Testis (tissue), 3 donors: Measurements from ENCODE around the gene CEACAM7. TPM values are rescaled to one million over a fixed set of nuclear protein-coding genes. Genes with fewer than 3 reads are reported as not detected.
"Not testable (repeated sequence)": the region's sequence is repeated elsewhere in the genome, so short reads cannot be mapped to it uniquely, and the experiment has no call there.

Experiments
- DNase-seq: peaks from one replicate; pipeline ENCODE4 v3.0.0-alpha.2; 2019
- H3K27ac ChIP-seq, 2 donors: fragments of 200-600 bp; sonication (generic); one replicate each; pipeline ENCODE4 v1.5.1; 2019
- H3K27me3 ChIP-seq: fragments of 200-600 bp; sonication (generic); one replicate; pipeline ENCODE4 v1.5.1; 2019
- H3K36me3 ChIP-seq: fragments of 200-600 bp; sonication (generic); one replicate; pipeline ENCODE4 v1.5.1; 2017; ENCODE audit warnings: low read depth; ENCODE audit errors: missing control alignments
- H3K4me1 ChIP-seq: fragments of 200-600 bp; sonication (generic); one replicate; pipeline ENCODE4 v1.5.1; 2019
- H3K4me3 ChIP-seq, 2 donors: fragments of 200-600 bp; sonication (generic); one replicate each; pipeline ENCODE4 v1.5.1; 2017 to 2019
- H3K9me3 ChIP-seq: fragments of 200-600 bp; sonication (generic); one replicate; pipeline ENCODE4 v1.5.1; 2017
- POLR2A ChIP-seq: fragments of 450-650 bp; IDR thresholded peaks from one replicate; pipeline ENCODE4 v1.6.1; 2017; ENCODE audit warnings: antibody characterized with exemption, mild to moderate bottlenecking, moderate library complexity
- WGBS, 2 donors: methylation state at CpG; one replicate each; pipeline ENCODE4 v1.1.5; 2018; 5-methylcytosine and 5-hydroxymethylcytosine counted together
- intact Hi-C: fragments of 100-400 bp; cut with DNase I; formaldehyde crosslinking; loops from one replicate; pipeline ENCODE4 v1.15.1; 2023; ENCODE audit warnings: low total_unique reads
- polyA plus RNA-seq: library from polyadenylated mRNA; stranded (reverse); fragments of 350-450 nt; fragmentation: Illumina TruSeq; extraction: RNeasy Lipid Tissue Mini Kit (QIAGEN cat#74804); gene quantifications from one replicate; pipeline ENCODE4 v1.2.3, GENCODE V29; 2014; ENCODE audit warnings: low read depth, low replicate concordance; ENCODE audit not compliant: insufficient read depth
- total RNA-seq, 2 donors: library from RNA; depleted of rRNA; stranded (reverse); fragments of >200 nt; gene quantifications; one replicate each; pipeline ENCODE4 v1.2.3, GENCODE V29; 2016
- TF ChIP-seq, protein P1 (sequence below), 3 experiments: fragments of 450-650 bp in 2 of 3; fragments of 200-600 bp in 1 of 3; sonication (generic) in 1 of 3; IDR thresholded peaks; one replicate each; pipeline ENCODE4 v1.5.1; 2016 to 2019; ENCODE audit warnings: antibody characterized with exemption in 3 of 3, mild to moderate bottlenecking in 2 of 3, moderate library complexity in 1 of 3

The CEACAM7 gene
- total and polyA plus RNA-seq, 3 donors from 2014 or later: 0.19 to 0.39 TPM; not detected in 1

DNA sequence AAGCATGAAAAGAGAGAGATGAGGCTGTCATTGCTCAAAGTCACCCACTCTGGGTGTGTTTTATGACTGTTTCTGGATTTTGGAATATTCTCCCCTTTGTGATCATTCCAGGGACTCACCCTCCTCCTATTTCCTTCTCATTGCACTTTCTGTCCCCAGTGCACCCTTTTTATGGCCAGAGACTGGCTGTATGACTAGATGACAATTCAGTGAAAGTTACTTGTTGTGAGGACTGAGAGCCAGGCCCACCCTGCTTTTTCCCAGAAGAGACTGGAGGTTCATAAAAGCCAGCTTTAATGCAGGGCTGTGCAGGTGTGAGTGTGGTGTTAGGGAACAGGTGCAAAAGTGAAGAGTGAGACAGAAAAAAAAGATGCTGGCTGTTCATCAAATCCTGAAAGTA lies 17.3 kb downstream of the CEACAM7 start:
- no peaks in the 10 kb centered on the region for H3K36me3 ChIP-seq
- no peak overlapping the region for H3K4me3 ChIP-seq
- H3K27ac ChIP-seq: no peak overlapping the region
- H3K4me1 ChIP-seq: no peaks in the 10 kb centered on the region
- intact Hi-C loops: no loop called here
- DNase-seq: no peak
- no peaks in the 10 kb centered on the region for H3K27me3 ChIP-seq
- no peaks in the 10 kb centered on the region for H3K9me3 ChIP-seq
- TF ChIP-seq, protein P1, sequence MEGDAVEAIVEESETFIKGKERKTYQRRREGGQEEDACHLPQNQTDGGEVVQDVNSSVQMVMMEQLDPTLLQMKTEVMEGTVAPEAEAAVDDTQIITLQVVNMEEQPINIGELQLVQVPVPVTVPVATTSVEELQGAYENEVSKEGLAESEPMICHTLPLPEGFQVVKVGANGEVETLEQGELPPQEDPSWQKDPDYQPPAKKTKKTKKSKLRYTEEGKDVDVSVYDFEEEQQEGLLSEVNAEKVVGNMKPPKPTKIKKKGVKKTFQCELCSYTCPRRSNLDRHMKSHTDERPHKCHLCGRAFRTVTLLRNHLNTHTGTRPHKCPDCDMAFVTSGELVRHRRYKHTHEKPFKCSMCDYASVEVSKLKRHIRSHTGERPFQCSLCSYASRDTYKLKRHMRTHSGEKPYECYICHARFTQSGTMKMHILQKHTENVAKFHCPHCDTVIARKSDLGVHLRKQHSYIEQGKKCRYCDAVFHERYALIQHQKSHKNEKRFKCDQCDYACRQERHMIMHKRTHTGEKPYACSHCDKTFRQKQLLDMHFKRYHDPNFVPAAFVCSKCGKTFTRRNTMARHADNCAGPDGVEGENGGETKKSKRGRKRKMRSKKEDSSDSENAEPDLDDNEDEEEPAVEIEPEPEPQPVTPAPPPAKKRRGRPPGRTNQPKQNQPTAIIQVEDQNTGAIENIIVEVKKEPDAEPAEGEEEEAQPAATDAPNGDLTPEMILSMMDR (IDR thresholded peaks at IDR 0.05): no peak
- TF ChIP-seq POLR2A: no peak

DNA sequence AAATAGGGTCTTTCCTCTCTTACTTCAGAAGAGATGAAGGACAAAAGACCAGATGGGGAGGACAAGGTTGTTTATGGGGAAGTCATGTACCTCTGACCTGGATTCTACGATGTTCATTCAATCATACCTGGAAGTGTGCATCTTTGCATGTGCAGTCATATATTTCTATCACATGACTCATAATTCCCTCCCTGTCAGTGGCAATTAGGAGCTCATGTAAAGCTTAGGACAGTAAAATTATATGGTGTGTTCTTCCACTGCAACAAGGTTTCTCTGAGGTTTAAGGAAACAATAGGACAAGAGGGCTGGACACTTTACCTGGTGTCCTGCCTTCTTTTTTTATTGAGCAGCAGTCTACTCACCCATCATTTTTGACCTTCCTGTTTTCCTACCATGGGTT lies 19.8 kb downstream of the CEACAM7 start:
- no peak for DNase-seq
- H3K9me3 ChIP-seq: no peaks in the 10 kb centered on the region
- H3K36me3 ChIP-seq: no peaks in the 10 kb centered on the region
- no peaks in the 10 kb centered on the region for H3K27me3 ChIP-seq
- 63 to 87% methylated on average over 1 of the region's 1 CpG for WGBS, 2 donors
- no peak overlapping the region for H3K27ac ChIP-seq
- no peaks in the 10 kb centered on the region for H3K4me1 ChIP-seq
- intact Hi-C loops: no loop called here
- TF ChIP-seq POLR2A: no peak
- TF ChIP-seq, protein P1 (IDR thresholded peaks at IDR 0.05): no peak
- no peak overlapping the region for H3K4me3 ChIP-seq

DNA sequence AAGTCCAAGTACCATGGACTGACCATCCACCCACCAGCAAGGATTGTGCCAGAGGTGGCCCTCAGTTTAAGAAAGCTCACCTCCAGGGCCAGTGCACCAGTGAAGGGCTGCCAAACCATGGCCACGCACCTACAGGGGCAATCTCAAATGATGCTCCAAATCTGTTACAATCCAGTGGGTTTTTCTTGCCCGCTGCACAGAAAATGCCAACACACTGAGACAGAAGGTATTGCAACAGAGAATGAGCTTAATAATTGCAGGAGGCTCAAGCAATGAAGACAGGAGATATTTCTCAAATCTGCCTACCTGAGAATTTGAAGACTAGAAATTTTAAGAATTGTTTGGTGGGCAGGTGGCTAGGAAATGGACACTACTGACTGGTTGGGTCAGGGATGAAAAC lies 22.0 kb downstream of the CEACAM7 start:
- Histone ChIP-seq H3K4me1 (no peaks in the 10 kb centered on the region), H3K4me3 (no peak overlapping the region), H3K27me3 (no peaks in the 10 kb centered on the region), H3K27ac (no peak overlapping the region), H3K36me3 (no peaks in the 10 kb centered on the region), H3K9me3 (no peaks in the 10 kb centered on the region)
- 69 to 70% methylated on average over 2 of the region's 2 CpGs for WGBS, 2 donors
- TF ChIP-seq, protein P1 (IDR thresholded peaks at IDR 0.05): no peak
- TF ChIP-seq POLR2A: no peak
- no peak for DNase-seq
- intact Hi-C loops: no loop called here

DNA sequence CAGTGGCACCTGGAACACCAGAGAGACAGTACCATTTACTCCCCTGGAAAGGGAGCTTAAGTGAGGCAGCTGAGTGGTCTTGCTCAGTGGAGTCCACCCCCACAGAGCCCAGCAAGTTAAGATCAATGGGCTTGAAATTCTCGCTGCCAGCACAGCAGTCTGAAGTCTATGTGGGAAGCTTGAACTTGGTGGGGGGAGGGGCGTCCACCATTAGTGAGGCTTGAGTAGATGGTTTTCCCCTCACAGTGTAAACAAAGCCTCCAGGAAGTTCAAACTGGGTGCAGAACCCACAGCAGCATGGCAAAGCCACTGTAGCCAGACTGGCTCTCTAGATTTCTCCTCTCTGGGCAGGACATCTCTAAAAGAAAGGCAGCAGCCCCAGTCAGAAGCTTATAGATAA lies 30.9 kb downstream of the CEACAM7 start:
- WGBS, 2 donors: 44 to 49% methylated on average over 2 of the region's 2 CpGs
- Histone ChIP-seq H3K27me3 (no peaks in the 10 kb centered on the region), H3K4me1 (no peaks in the 10 kb centered on the region), H3K4me3 (no peak overlapping the region), H3K27ac (no peak overlapping the region), H3K36me3 (no peaks in the 10 kb centered on the region), H3K9me3 (no peaks in the 10 kb centered on the region)
- TF ChIP-seq, protein P1 (IDR thresholded peaks at IDR 0.05): no peak
- no peak for TF ChIP-seq POLR2A
- intact Hi-C loops: no loop called here
- DNase-seq: no peak

DNA sequence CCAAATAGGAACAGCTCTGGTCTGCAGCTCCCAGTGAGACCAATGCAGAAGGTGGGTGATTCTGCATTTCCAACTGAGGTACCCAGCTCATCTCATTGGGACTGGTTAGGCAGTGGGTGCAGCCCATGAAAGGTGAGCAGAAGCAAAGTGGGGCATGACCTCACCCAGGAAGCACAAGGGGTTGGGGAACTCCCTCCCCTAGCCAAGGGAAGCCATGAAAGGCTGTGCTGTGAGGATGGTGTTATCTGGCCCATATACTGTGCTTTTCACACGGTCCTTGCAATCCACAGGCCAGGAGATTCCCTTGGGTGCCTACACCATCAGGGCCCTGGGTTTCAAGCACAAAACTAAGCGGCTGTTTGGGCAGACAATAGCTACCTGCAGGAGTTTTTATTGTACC lies 31.3 kb downstream of the CEACAM7 start:
- WGBS, 2 donors: 65% methylated on average over 2 of the region's 2 CpGs; no CpG with 5 or more reads in 1 of the 2 donors
- H3K27me3 ChIP-seq, H3K4me1 ChIP-seq, H3K4me3 ChIP-seq, H3K9me3 ChIP-seq, H3K36me3 ChIP-seq, DNase-seq, intact Hi-C loops, H3K27ac ChIP-seq: not testable (repeated sequence)
